Measurements from ENCODE around the gene PRICKLE3.
"Not testable (repeated sequence)": the region's sequence is repeated elsewhere in the genome, so short reads cannot be mapped to it uniquely, and the experiment has no call there.

PRICKLE3 gene

DNA sequence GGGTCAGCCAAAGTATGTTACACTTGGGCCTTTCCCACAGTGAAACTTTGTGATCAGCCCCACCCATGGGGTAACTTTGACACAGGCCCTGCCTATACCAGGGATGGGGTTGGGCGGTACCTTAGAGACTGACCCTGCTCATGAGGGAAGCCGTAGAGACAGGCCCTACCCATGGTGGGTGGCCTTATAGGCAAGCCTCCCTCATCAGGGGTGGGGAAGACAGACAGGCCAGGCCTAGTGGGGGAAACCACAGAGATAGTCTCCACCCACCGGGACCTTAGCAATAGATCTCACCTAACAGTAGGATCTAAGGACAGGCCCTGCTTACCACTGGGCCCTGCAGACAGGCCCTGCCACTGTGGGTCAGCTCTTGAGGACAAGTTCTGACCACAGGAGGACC, 7.6 kb downstream of the PRICKLE3 start:
- no peak for DNase-seq (ENCODE audit: low spot score)

- DNase-seq (ENCODE audit: low spot score), result no peak
Measured at GRCh38 chrX:49177873-49178480, 8.2 kb downstream of the PRICKLE3 start.

DNA sequence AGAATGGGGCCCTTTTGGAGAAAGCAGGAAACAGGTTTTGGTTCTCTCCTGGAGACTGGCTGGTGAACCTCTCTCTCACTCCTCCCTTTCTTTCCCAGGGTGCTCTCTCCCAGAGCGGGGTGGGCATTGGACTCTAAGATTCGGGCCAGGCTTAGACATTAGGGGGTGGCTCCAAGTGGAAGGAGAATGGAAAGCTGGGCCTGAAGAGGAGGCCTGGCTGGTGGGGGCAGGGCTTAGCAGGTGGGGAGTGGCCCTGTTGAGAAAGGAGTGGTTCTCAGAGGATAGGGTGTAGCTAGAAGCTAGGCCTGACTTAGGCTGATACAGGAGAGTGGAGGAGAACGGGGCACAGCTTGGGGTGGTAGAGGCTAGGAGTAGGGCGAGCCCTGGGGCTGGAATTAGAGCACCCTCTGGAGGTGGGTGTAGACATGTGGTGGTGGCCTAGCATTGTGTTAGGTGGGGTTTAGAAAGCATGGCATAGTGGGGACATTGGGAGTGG, 8.8 kb downstream of the PRICKLE3 start:
- no peak for DNase-seq (ENCODE audit: low spot score)

- DNase-seq (ENCODE audit: low spot score), result no peak
Measured at GRCh38 chrX:49176421-49177326, 9.5 kb downstream of the PRICKLE3 start.

- no peak for DNase-seq (ENCODE audit: low spot score)
Measured at GRCh38 chrX:49175435-49176274, 10.5 kb downstream of the PRICKLE3 start.

GRCh38 chrX:49174723-49175122, 11.4 kb downstream of the PRICKLE3 start:
- DNase-seq (ENCODE audit: low spot score), result no peak

- not testable (repeated sequence) for DNase-seq (ENCODE audit: low spot score)
Measured at GRCh38 chrX:49173544-49173943, 12.6 kb downstream of the PRICKLE3 start.

DNA sequence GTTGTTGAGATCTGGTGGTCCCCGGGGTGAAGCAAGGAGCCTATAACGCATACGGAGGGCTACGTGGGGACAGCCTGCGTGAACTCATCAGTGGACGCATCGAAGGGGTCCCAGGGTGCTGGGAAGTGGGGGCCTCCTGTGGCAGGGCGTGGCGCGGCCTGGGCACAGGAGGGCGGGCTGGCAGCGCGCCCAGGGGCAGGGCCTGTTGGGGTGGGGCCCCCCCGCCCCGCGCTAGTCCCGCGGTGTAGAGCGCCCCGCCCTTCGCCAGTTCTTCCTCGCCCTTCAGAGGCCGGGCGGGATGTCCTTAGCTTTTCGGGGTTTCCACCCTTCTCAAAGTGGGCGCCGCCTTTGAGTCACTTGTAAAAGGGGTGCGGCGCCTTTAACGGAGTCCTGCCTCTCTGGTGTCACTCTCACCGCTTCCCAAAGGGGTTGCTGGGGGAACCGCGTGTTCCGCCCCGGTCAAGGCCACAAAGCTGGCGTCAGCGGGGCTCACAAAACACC, 13.8 kb downstream of the PRICKLE3 start:
- DNase-seq (ENCODE audit: low spot score), result no peak

- DNase-seq (ENCODE audit: low spot score), result no peak
Measured at GRCh38 chrX:49171752-49172279, 14.4 kb downstream of the PRICKLE3 start, which contains the start of gene PLP2. Gene PLP2 (plus strand): TSS chrX:49171898. CDS start chrX:49172001, 103 bp downstream.

DNA sequence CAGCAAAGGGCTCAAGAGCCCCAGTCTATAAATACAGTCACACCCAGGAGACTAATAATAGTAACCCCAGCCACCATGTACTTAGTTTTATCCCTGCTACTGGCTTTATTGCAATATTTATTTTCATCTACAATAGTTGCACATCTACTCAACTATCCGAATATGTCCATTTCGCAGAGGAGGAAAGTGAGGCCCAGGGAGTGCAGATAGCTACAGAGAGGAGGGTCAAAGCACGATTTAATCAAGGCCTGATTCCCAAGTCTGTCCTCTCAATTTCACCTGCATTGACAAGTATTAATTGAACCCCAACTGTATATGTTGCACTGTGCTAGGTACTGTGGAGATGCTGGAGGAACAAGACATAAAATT, 18.4 kb downstream of the PRICKLE3 start:
- no peak for DNase-seq (ENCODE audit: low spot score)

DNA sequence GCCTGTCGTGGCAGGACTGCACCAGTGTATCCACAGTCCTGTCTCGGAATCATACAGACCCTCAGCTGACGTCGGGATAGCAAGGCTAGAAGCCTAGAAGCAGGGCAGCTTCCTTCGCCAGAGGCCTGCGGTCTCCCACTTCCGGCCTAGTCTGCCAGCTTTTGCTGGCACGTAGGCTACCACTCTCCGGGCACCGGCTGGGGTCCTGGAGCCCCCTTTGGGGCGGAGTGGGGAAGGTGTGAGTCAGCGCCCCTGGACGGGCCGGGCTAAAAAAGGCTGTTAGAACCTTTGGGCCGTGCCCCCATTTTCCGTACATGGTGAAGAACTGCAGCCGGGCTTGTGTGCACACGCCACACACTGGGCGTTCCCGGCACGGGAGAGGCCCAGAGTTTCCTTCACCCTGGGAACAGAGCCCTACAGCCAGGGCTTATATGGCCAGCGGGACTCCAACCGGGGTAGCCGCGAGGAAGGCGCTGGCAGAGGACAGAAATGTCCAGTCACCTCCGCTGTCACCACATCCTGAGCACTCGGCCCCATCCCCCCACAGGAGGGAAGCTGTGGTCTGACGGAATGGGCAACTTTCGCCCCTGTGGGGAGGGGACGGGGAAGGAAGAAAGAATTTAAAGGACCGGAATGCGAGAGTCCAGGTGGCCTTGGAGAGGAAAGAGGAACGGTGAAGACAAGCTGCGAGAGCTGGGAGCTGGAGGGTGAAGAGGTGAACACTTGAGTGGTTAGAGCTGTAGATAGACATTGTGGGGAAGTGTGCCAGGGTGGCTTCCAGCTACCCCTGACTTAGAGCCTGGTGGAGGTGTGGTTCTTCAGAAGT, 19.0 kb downstream of the PRICKLE3 start:
- no peak for DNase-seq (ENCODE audit: low spot score)

DNA sequence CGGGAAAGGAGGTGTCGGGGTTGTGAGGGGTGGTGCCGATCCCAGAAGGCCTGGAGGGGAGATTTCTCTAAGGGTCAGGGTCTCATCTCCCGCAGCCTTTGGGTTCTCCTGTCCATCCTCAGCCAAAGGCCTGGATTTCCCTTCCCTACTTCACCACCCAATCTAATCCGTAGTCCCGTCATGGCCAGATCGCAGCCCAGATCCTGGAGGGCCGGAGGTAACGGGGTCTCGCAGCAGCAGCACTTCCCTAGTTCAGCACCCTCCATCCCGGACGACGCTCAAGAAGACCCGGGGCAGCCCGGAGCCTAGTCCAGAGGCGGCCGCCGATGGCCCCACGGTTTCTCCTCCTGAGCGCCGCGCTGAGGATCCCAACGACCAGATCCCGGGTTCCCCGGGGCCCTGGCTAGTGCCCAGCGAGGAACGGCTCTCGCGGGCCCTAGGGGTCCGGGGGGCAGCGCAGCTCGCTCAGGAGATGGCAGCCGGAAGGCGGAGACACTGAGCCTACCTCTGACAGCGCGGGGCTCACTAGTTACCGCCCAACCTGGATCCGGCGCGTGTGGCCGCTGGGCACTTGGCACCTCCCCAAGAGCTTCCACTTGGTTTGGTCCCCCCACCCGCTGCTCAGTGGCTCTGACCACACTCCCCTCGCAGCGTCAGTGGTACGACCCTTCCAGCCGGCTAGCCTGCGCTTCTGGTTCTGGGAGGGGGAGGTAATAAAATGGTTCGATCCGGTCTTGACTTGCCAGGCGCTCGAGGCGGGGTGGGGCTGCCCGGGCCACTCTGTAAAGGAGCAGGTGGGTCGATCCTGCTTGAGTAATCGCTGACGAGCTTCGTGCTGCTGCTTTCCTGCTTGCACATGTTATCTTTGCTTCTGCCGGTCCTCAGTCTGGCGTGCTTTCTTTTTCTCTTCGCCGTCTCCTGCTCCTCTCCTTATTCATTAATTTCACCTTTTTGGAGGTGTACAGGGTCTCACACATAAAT, 20.0 kb downstream of the PRICKLE3 start:
- no peak for DNase-seq (ENCODE audit: low spot score)

DNA sequence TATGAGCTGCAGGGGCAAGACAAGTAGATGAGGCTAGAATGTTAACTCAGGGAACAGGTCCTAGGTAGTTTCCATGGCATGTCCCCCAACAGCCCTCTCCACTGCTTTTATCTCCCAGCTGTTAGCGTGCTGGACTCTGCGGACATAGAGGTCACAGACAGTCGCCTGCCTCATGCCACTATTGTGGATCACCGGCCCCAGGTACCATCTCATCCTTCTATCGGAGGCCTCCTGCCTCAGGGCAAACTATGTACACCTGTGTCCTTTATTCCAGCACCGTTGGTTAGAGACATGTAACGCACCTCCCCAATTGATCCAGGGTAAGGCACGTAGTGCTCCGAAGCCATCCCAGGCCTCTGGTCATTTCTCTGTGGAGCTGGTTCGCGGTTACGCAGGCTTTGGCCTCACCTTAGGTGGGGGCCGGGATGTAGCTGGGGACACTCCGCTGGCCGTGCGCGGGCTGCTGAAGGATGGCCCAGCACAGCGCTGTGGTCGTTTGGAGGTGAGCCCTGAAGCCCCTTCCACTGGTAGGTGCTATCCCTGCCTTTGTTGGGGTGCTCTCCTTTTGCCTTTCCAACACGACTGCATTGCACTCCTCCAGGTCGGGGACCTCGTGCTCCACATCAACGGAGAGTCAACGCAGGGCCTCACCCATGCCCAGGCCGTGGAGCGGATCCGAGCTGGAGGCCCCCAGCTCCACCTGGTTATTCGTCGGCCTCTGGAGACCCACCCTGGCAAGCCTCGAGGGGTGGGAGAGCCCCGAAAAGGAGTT, 21.4 kb downstream of the PRICKLE3 start:
- no peak for DNase-seq (ENCODE audit: low spot score)

DNA sequence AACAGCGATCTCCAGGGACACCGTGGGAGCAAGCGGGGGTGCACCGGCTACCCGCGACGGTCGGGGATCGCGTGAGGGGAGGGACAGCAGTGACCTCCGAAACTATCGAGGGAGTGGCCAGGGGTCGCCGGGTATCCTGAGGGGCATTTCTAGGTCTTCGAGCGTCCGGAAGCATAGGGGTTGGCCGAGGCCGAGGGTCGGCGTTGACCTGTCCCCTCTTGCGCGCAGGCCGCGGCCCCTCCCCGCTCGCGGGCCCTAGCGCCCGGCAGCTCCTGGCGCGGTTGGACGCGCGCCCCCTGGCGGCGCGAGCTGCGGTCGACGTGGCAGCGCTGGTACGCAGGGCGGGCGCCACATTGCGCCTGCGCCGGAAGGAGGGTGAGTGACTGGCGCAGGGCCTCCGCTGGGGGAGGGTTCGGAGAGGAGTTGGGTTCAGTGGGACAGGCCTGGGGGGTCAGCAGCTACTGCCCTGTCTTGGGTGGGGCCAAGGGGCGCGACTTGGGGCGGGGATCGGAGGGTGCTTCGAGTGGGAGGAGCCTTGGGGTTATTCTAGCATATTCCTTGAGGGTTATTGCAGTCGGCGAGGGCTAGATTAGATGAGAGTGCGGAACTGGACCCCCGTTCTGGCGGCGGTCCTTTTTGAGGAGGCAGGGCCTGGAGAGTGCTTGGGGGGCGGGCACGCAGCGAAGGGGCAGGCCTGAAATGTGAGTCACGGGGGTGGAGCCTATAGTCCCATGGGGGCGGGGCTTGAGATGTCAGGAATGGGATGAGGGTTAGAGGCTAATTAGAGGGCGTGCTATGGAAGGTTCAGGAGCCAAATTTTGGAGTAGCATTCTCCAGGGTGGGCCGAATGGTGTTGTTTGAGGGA, 22.4 kb downstream of the PRICKLE3 start:
- peak; percentile 96 for DNase-seq (ENCODE audit: low spot score)

- no peak for DNase-seq (ENCODE audit: low spot score)
Measured at GRCh38 chrX:49162620-49163019, 23.6 kb downstream of the PRICKLE3 start, which contains the start of gene MAGIX. Gene MAGIX (plus strand): TSS chrX:49162758. CDS start chrX:49162890, 132 bp downstream.

- DNase-seq (ENCODE audit: low spot score), result no peak
Measured at GRCh38 chrX:49161632-49162031, 24.5 kb downstream of the PRICKLE3 start.

GRCh38 chrX:49160908-49161307, 25.3 kb downstream of the PRICKLE3 start:
- DNase-seq (ENCODE audit: low spot score), result no peak

DNA sequence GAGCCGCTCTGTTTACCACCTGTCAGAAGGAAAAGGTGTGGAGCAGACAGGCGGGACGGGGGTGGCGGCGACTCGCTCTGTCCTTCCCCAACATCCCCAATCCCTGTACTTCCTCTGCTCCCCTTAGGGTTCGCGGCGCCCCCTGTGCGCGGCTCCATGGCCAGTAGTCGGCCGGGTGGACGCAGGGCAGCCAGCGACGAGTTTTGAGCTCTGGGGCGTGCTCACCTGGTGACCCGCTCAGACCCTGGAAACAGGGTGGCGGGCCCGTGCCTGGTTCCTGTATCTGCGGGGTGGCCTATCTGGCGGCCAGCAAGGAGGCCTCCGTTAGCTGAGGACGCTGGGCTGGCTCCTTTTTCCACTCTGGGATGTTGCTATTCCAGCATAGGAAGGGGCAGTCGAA, 29.0 kb downstream of the PRICKLE3 start:
- DNase-seq (ENCODE audit: low spot score), result no peak

Measured in HuH-7.5 (cell line).